ENCODE results near the gene NIT2. TPM values are rescaled to one million over a fixed set of nuclear protein-coding genes. Genes with fewer than 3 reads are reported as not detected.
"Not testable (repeated sequence)": the region's sequence is repeated elsewhere in the genome, so short reads cannot be mapped to it uniquely, and the experiment has no call there.

NIT2 gene
- total RNA-seq, 1 donor from 2014 or later = 54.3 TPM

DNA sequence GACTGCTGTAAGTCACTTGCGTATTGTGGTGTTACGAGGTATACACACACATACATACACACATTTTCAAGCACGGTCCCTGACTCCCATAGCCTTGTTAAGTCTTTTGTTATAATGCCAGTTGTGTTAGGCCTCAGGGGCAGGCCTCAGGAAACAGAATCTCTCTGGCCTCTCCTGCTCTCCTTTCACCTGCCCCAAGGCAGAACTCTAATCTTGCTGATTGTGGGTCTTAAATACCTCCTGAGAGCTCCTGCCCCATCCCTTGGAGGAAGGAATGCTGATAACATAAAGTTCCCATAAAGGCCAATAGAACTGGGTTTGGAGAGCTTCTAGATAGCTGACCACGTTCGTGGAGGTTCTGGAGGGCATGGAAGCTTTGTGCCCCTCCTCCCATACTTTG is 3.9 kb upstream of the NIT2 start:
- H3K27me3 Mint-ChIP-seq = peaks cover 3% of the 10 kb centered on the region
- peaks cover 15% of the 10 kb centered on the region for H3K4me1 Mint-ChIP-seq (ENCODE audit: low read depth)
- H3K36me3 Mint-ChIP-seq (ENCODE audit: insufficient read depth) = peaks cover 17% of the 10 kb centered on the region
- H3K4me3 Mint-ChIP-seq (ENCODE audit: low read depth) = no peak overlapping the region
- DNase-seq (ENCODE audit: low spot score, unreplicated experiment) = no peak
- no peak overlapping the region for H3K27ac Mint-ChIP-seq
- H3K9me3 Mint-ChIP-seq (ENCODE audit: low read depth) = peaks cover 9% of the 10 kb centered on the region
- TF ChIP-seq CTCF (IDR thresholded peaks at IDR 0.05; ENCODE audit: unreplicated experiment) = no peak

DNA sequence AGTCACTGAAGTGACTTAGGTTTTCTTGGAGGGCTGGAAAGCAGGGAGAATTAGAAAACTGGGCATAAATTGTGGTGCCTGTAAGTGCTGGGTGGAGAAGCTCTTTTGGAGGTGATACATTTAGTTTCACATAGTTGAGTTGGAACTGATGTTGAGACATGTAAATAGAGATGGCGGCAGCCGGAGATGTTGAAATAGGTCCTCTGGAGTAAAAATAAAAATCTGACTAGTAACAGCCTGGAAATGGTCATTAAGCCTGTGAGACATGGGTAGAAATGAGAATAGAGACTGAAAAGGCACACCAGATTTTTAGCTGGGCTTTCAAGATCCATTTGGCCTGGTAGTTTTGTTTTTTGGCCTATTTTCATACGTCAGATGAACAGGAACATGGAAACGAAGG is 2.9 kb upstream of the NIT2 start:
- H3K4me1 Mint-ChIP-seq (ENCODE audit: low read depth) = peaks cover 17% of the 10 kb centered on the region
- peaks cover 13% of the 10 kb centered on the region for H3K36me3 Mint-ChIP-seq (ENCODE audit: insufficient read depth)
- DNase-seq (ENCODE audit: low spot score, unreplicated experiment) = no peak
- peaks cover 9% of the 10 kb centered on the region for H3K9me3 Mint-ChIP-seq (ENCODE audit: low read depth)
- TF ChIP-seq CTCF (IDR thresholded peaks at IDR 0.05; ENCODE audit: unreplicated experiment) = no peak
- peak overlapping the region; percentile 38 for H3K27ac Mint-ChIP-seq
- H3K4me3 Mint-ChIP-seq (ENCODE audit: low read depth) = no peak overlapping the region
- H3K27me3 Mint-ChIP-seq = peaks cover 3% of the 10 kb centered on the region

GRCh38 chr3:100333051-100333450 is 1.5 kb upstream of the NIT2 start:
- no peak for TF ChIP-seq CTCF (IDR thresholded peaks at IDR 0.05; ENCODE audit: unreplicated experiment)
- Mint-ChIP-seq H3K4me1 (ENCODE audit: low read depth) (peaks cover 19% of the 10 kb centered on the region), H3K36me3 (ENCODE audit: insufficient read depth) (peaks cover under 1% of the 10 kb centered on the region), H3K27ac (no peak overlapping the region), H3K4me3 (ENCODE audit: low read depth) (peak overlapping the region; percentile 33), H3K27me3 (peaks cover 3% of the 10 kb centered on the region), H3K9me3 (ENCODE audit: low read depth) (no peaks in the 10 kb centered on the region)
- no peak for DNase-seq (ENCODE audit: low spot score, unreplicated experiment)

DNA sequence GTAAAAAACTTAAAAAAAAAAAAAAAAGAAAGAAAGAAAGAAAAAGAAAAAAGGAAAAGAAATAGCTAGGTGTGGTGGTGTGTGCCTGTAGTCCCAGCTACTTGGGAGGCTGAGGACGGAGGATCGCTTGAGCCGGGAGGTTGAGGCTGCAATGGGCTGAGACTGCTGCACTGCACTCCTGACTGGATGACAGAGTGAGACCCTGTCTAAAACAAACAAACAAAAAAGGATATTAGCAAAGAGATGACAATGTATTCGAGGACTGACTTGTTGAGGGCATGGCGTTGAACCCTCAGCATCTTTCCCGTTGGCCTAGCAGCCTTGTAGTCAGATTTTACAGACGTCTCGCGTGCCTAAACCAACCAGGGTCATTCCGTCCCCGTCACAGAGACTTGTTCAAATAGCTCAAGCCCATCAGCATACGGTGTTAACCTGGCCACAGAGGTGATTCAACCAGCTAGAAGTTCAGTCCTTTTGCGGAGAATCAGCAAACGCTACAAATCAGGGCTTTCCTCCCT is 528 bp upstream of the NIT2 start:
- Mint-ChIP-seq H3K27ac (peak overlapping the region; percentile 96), H3K4me1 (ENCODE audit: low read depth) (peaks cover 22% of the 10 kb centered on the region), H3K36me3 (ENCODE audit: insufficient read depth) (no peaks in the 10 kb centered on the region), H3K9me3 (ENCODE audit: low read depth) (no peaks in the 10 kb centered on the region), H3K4me3 (ENCODE audit: low read depth) (peak overlapping the region; percentile 76), H3K27me3 (peaks cover 3% of the 10 kb centered on the region)
- no peak for TF ChIP-seq CTCF (IDR thresholded peaks at IDR 0.05; ENCODE audit: unreplicated experiment)
- no peak for DNase-seq (ENCODE audit: low spot score, unreplicated experiment)

DNA sequence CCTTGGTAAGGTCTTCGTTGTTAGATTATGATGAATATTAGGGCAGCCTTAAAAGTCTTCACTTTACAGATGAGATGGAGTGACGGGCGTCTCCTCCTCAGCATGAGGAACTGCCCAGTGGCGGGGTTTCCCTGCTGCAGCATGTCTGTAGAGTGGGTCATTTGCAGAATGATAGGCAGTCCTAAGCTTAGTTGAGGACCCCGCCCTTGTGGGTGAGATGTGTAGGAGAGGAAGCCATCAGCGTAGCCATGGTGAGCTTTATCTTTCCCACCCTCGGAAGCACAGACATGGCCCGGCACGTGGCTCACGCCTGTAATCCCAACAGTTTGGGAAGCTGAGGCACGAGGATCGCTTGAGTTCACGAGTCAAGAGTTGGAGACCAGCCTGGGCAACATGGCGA is 877 bp downstream of the NIT2 start:
- H3K4me1 Mint-ChIP-seq (ENCODE audit: low read depth) = peaks cover 20% of the 10 kb centered on the region
- no peak for DNase-seq (ENCODE audit: low spot score, unreplicated experiment)
- H3K36me3 Mint-ChIP-seq (ENCODE audit: insufficient read depth) = no peaks in the 10 kb centered on the region
- peaks cover 3% of the 10 kb centered on the region for H3K27me3 Mint-ChIP-seq
- H3K27ac Mint-ChIP-seq = peak overlapping the region; percentile 95
- no peaks in the 10 kb centered on the region for H3K9me3 Mint-ChIP-seq (ENCODE audit: low read depth)
- peak overlapping the region; percentile 94 for H3K4me3 Mint-ChIP-seq (ENCODE audit: low read depth)
- TF ChIP-seq CTCF (IDR thresholded peaks at IDR 0.05; ENCODE audit: unreplicated experiment) = no peak

DNA sequence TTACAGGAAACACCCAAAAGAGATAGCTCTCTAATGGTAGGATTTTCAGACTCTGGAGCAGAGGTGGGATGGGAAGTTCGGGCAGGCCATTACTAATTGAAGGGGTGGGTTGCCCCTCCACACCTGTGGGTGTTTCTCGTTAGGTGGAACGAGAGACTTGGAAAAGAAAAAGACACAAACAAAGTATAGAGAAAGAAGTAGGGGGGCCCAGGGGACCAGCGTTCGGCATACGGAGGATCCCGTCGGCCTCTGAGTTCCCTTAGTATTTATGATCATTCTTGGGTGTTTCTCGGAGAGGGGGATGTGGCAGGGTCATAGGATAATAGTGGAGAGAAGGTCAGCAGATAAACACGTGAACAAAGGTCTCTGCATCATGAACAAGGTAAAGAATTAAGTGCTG is 1.7 kb downstream of the NIT2 start:
- H3K4me1 Mint-ChIP-seq (ENCODE audit: low read depth) = peaks cover 18% of the 10 kb centered on the region
- not testable (repeated sequence) for H3K27me3 Mint-ChIP-seq; H3K27ac Mint-ChIP-seq; H3K9me3 Mint-ChIP-seq (ENCODE audit: low read depth); H3K36me3 Mint-ChIP-seq (ENCODE audit: insufficient read depth); DNase-seq (ENCODE audit: low spot score, unreplicated experiment)
- peak overlapping the region; percentile 94 for H3K4me3 Mint-ChIP-seq (ENCODE audit: low read depth)
